GM12891 (cell line): ENCODE measurements around the gene BLMH.

Experiments
- PAX5 ChIP-seq: IDR thresholded peaks from 2 replicates; pipeline ENCODE4 v1.6.1; 2011; ENCODE audit warnings: low read length, moderate library complexity, mild to moderate bottlenecking; ENCODE audit not compliant: insufficient read depth, severe bottlenecking
- POLR2A ChIP-seq: IDR thresholded peaks from 2 replicates; pipeline ENCODE4 v1.6.1; 2011; ENCODE audit warnings: low read depth, low read length, control low read depth
- POLR2AphosphoS5 ChIP-seq: IDR thresholded peaks from 2 replicates; pipeline ENCODE4 v1.6.1; 2011; ENCODE audit warnings: low read depth, low read length, control low read depth
- POU2F2 ChIP-seq: IDR thresholded peaks from 2 replicates; pipeline ENCODE4 v1.6.1; 2011; ENCODE audit warnings: low read depth, mild to moderate bottlenecking, control low read depth, low read length, moderate library complexity
- SPI1 ChIP-seq: IDR thresholded peaks from 2 replicates; pipeline ENCODE4 v1.6.1; 2011; ENCODE audit warnings: low read depth, low read length, control low read depth
- TAF1 ChIP-seq: IDR thresholded peaks from 2 replicates; pipeline ENCODE4 v1.6.1; 2011; ENCODE audit warnings: low read depth, low read length, control low read depth

- TF ChIP-seq POLR2A (no peak), POLR2AphosphoS5 (no peak), TAF1 (no peak), SPI1 (no peak), POU2F2 (no peak), PAX5 (no peak)
Observed at GRCh38 chr17:30217054-30217453, 74.7 kb downstream of the BLMH start.
